Measurements from ENCODE around the gene PSME2. TPM values are rescaled to one million over a fixed set of nuclear protein-coding genes. Genes with fewer than 3 reads are reported as not detected.
A peak's percentile ranks its signal among the peaks of the same experiment; 100 is the strongest.

The PSME2 gene
- total and polyA plus RNA-seq, 2 of the 13 experiments (the other 11 are each of a cell fraction or from before 2014, with no cell fraction given), result 332 to 716 TPM

- H3K36me3 ChIP-seq (replicated peaks in 1 of 2; ENCODE audit: control insufficient read depth in 1 of 2, insufficient read depth in 2 of 2, low read length in 2 of 2), result peaks cover 15 to 24% of the 10 kb centered on the region in 2 experiments; a peak in 4 of 5 replicates
- no peaks in the 10 kb centered on the region for H3K9me3 ChIP-seq (ENCODE audit: low read length)
- no peaks in the 10 kb centered on the region; a peak in 1 of 5 replicates for H3K27me3 ChIP-seq (ENCODE audit: control insufficient read depth in 1 of 2, insufficient read depth in 2 of 2, low read length in 2 of 2)
- DNase-seq (ENCODE audit: low spot score), result peak; percentile 93
- no peaks in the 10 kb centered on the region for H4K20me1 ChIP-seq (ENCODE audit: insufficient read depth, low read length)
- intact Hi-C loops (cut with micrococcal nuclease; ENCODE audit: unreplicated experiment), result loop anchor here (1.0 kb wide), 2 partner anchors 18 to 102 kb away; partner anchors contain the start of gene CHMP4A
- WGBS (ENCODE audit: low lambda C conversion rate), result 2% methylated on average over 74 of the region's 89 CpGs
- in situ Hi-C loops (cut with HindIII; ENCODE audit: extremely low pct_ligation_motif_present, low pct_unique_long_range_greater_than_20kb), result no loop called here
- peak within 1 kb of the TSS; percentile 84 for H3K27ac ChIP-seq (ENCODE audit: extremely low read length, insufficient read depth, low read length)
- peaks cover 65% of the 10 kb centered on the region for H3K4me1 ChIP-seq (ENCODE audit: insufficient read depth, low read length)
- ChIA-PET POLR2A (interaction anchor here (0.7 to 4.3 kb wide), 45 partner anchors 8 to 1218 kb away, joined by 3 to 230 read pairs (median 6); partner anchors contain the start of genes CARMIL3, CHMP4A, CIDEB and DCAF11), CTCF (ENCODE audit: low intra/inter-chr PET ratio, low total read pairs) (interaction anchor here (0.8 to 0.9 kb wide), 2 partner anchors 47 to 76 kb away, joined by 3 to 4 read pairs; partner anchors contain the start of genes RABGGTA and TINF2)
- peak within 1 kb of the TSS; percentile 79 to 91 (median 85) for H3K4me3 ChIP-seq (replicated peaks in 1 of 3; ENCODE audit: insufficient read depth in 1 of 3, low read depth in 2 of 3, low read length in 3 of 3)
- peak within 1 kb of the TSS; percentile 99 for H3K4me2 ChIP-seq (ENCODE audit: low read depth, low read length)
- H3K79me2 ChIP-seq (ENCODE audit: insufficient read depth, low read length), result peaks cover 43% of the 10 kb centered on the region
- peak within 1 kb of the TSS; percentile 97 for H3K9ac ChIP-seq (ENCODE audit: insufficient read depth, low read depth, low read length)
- BruUV-seq (replicated peaks), result no TSS peak
- FAIRE-seq, result no peak
- peak; percentile 94 for ATAC-seq
- H2AFZ ChIP-seq (ENCODE audit: low read length), result no peak within 1 kb of the TSS
- TF ChIP-seq ARHGAP35 (CRISPR knock-in tag; IDR thresholded peaks at IDR 0.05; ENCODE audit: borderline replicate concordance) (peak; percentile 99), TCF7 (IDR thresholded peaks at IDR 0.05; ENCODE audit: low read depth) (no peak), ZNF142 (CRISPR knock-in tag; IDR thresholded peaks at IDR 0.05) (peak; percentile 85), SKI (IDR thresholded peaks at IDR 0.05; ENCODE audit: partially characterized antibody) (peak; percentile 65), MLX (CRISPR knock-in tag; IDR thresholded peaks at IDR 0.05) (no peak; the same call in none of the 2 replicates), HOXA9 (CRISPR knock-in tag; IDR thresholded peaks at IDR 0.05; ENCODE audit: borderline replicate concordance) (no peak), ATM (IDR thresholded peaks at IDR 0.05; ENCODE audit: borderline replicate concordance) (no peak), FOXC1 (CRISPR knock-in tag; IDR thresholded peaks at IDR 0.05; ENCODE audit: borderline replicate concordance) (peak; percentile 95), ZNF772 (CRISPR knock-in tag; IDR thresholded peaks at IDR 0.05) (peak; percentile 100)
- TF ChIP-seq, protein P1, sequence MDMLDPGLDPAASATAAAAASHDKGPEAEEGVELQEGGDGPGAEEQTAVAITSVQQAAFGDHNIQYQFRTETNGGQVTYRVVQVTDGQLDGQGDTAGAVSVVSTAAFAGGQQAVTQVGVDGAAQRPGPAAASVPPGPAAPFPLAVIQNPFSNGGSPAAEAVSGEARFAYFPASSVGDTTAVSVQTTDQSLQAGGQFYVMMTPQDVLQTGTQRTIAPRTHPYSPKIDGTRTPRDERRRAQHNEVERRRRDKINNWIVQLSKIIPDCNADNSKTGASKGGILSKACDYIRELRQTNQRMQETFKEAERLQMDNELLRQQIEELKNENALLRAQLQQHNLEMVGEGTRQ (IDR thresholded peaks at IDR 0.05; ENCODE audit: low read depth, low read length), result no peak
- TF ChIP-seq, protein P1 (CRISPR knock-in tag; IDR thresholded peaks at IDR 0.05; ENCODE audit: borderline replicate concordance), result peak; percentile 85
- TF ChIP-seq, protein P2, sequence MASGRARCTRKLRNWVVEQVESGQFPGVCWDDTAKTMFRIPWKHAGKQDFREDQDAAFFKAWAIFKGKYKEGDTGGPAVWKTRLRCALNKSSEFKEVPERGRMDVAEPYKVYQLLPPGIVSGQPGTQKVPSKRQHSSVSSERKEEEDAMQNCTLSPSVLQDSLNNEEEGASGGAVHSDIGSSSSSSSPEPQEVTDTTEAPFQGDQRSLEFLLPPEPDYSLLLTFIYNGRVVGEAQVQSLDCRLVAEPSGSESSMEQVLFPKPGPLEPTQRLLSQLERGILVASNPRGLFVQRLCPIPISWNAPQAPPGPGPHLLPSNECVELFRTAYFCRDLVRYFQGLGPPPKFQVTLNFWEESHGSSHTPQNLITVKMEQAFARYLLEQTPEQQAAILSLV (CRISPR knock-in tag; IDR thresholded peaks at IDR 0.05; ENCODE audit: borderline replicate concordance), result peak; percentile 99
Measured at GRCh38 chr14:24195186-24196070, 49.0 kb upstream of the PSME2 start, which contains the start of gene TM9SF1. TSS of gene TM9SF1 (minus strand) at chr14:24195441. CDS start at chr14:24195019, 422 bp downstream.
